SU-DHL-6 (cell line): ENCODE data around the gene LTF.

Experiments used
- H2AFZ ChIP-seq: fragments of 200-600 bp; sonication (generic); 2 replicates; pipeline ENCODE4 v1.6.1; 2014; ENCODE audit warnings: low read depth, mild to moderate bottlenecking, moderate library complexity, mixed read lengths, antibody characterized with exemption, low read length; ENCODE audit not compliant: severe bottlenecking
- H3F3A ChIP-seq: fragments of 200-600 bp; shearing (Covaris generic); 2 replicates; pipeline ENCODE4 v1.6.0; 2016; ENCODE audit warnings: antibody characterized with exemption, mild to moderate bottlenecking; ENCODE audit not compliant: insufficient read depth
- H3K27ac ChIP-seq: fragments of 200-600 bp; sonication (generic); 2 replicates; pipeline ENCODE4 v1.5.1; 2016; ENCODE audit warnings: low read depth, mild to moderate bottlenecking, low read length, moderate library complexity, mixed read lengths
- H3K27me3 ChIP-seq: fragments of 200-600 bp; sonication (generic), shearing (Covaris generic); 2 replicates; pipeline ENCODE4 v1.6.0; 2014; ENCODE audit warnings: mild to moderate bottlenecking, low read length
- H3K36me3 ChIP-seq: fragments of 200-600 bp; sonication (generic); 2 replicates; pipeline ENCODE4 v1.6.1; 2014; ENCODE audit warnings: mild to moderate bottlenecking, low read length, mixed read lengths
- H3K4me2 ChIP-seq: fragments of 300-600, 200-600 bp; shearing (Covaris generic), sonication (generic); 2 replicates; pipeline ENCODE4 v1.6.0; 2014; ENCODE audit warnings: low read length, low read depth, mild to moderate bottlenecking; ENCODE audit not compliant: poor library complexity, severe bottlenecking
- H3K4me3 ChIP-seq: fragments of 200-600 bp; sonication (generic); 2 replicates; pipeline ENCODE4 v1.5.1; 2014; ENCODE audit warnings: antibody characterized with exemption, low read length, mild to moderate bottlenecking, mixed read lengths; ENCODE audit not compliant: insufficient read depth, poor library complexity, severe bottlenecking
- H3K79me2 ChIP-seq: fragments of 200-600 bp; sonication (generic); 2 replicates; pipeline ENCODE4 v1.6.1; 2014; ENCODE audit warnings: mild to moderate bottlenecking, low read length, moderate library complexity; ENCODE audit not compliant: insufficient read depth
- H3K9ac ChIP-seq: fragments of 200-600 bp; sonication (generic); 2 replicates; pipeline ENCODE4 v1.7.0; 2014; ENCODE audit warnings: mild to moderate bottlenecking, low read length
- H3K9me2 ChIP-seq: fragments of 200-600 bp; sonication (generic); replicated peaks from 2 replicates; pipeline ENCODE4 v1.6.1; 2014; ENCODE audit warnings: low read length; ENCODE audit not compliant: insufficient read depth
- H3K9me3 ChIP-seq: fragments of 200-600 bp; sonication (generic); 2 replicates; pipeline ENCODE4 v1.6.1; 2014; ENCODE audit warnings: low read length, mixed read lengths; ENCODE audit not compliant: insufficient read depth
- H4K20me1 ChIP-seq: fragments of 200-600 bp; sonication (generic); 2 replicates; pipeline ENCODE4 v1.6.1; 2014; ENCODE audit warnings: low read depth, mild to moderate bottlenecking, antibody characterized with exemption, low read length, moderate library complexity, mixed read lengths
- EZH2phosphoT487 ChIP-seq: fragments of 200-600 bp; sonication (generic), shearing (Covaris generic); conservative IDR thresholded peaks from 2 replicates; pipeline ENCODE4 v1.6.1; 2018; ENCODE audit warnings: mild to moderate bottlenecking, antibody characterized with exemption, low read length, moderate library complexity, mixed read lengths
- TF ChIP-seq, protein P1 (sequence below): fragments of 200-600 bp; sonication (generic); IDR thresholded peaks from one replicate; pipeline ENCODE4 v1.5.1; 2017; ENCODE audit warnings: antibody characterized with exemption, mild to moderate bottlenecking, low read length, moderate library complexity; ENCODE audit not compliant: insufficient read depth, poor library complexity, severe bottlenecking

Gene LTF

DNA sequence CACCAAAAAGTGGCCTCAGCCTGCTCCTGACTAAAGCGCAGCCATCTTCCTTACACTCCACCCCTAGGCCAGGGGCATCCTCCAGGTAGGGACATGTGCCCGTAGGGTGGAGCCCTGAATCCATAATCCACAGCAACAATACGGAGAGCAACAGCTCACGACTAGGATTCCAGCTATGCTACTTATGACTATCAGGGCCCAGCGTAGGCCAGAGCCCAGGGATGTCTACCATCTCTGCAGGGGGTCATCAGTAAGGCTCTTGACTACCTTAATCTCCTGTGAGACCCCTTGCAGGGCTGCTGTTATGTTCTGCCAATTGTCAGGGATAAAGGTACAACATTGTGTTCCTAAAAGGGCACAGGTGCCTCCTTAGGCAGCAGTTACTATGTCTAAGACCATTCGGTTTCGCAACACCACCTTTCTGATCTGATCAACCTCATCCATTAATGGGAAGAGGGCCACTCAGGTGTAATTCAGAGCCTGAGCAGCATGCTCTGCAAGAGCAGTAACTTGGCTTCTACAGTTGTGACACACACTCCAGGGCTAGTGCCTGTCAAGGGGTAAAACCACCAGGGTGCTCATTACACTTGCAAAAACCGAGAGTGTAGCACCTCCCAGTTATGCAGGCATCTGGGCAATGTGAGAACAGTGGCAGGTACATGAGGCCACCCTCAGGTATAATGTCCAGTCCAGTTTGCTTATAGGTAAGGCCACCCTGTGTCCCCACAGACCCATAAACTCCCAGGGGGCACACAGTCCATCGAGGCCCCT is 46.7 kb downstream of the LTF start:
- H3K36me3 ChIP-seq: no peaks in the 10 kb centered on the region
- no peak for TF ChIP-seq EZH2phosphoT487
- TF ChIP-seq, protein P1, sequence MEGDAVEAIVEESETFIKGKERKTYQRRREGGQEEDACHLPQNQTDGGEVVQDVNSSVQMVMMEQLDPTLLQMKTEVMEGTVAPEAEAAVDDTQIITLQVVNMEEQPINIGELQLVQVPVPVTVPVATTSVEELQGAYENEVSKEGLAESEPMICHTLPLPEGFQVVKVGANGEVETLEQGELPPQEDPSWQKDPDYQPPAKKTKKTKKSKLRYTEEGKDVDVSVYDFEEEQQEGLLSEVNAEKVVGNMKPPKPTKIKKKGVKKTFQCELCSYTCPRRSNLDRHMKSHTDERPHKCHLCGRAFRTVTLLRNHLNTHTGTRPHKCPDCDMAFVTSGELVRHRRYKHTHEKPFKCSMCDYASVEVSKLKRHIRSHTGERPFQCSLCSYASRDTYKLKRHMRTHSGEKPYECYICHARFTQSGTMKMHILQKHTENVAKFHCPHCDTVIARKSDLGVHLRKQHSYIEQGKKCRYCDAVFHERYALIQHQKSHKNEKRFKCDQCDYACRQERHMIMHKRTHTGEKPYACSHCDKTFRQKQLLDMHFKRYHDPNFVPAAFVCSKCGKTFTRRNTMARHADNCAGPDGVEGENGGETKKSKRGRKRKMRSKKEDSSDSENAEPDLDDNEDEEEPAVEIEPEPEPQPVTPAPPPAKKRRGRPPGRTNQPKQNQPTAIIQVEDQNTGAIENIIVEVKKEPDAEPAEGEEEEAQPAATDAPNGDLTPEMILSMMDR: no peak
- H3K4me2 ChIP-seq: no peak overlapping the region
- H3K9me3 ChIP-seq: no peaks in the 10 kb centered on the region
- H3F3A ChIP-seq: no peaks in the 10 kb centered on the region
- no peaks in the 10 kb centered on the region for H4K20me1 ChIP-seq
- H3K9ac ChIP-seq: no peak overlapping the region
- H3K27me3 ChIP-seq: no peaks in the 10 kb centered on the region
- H2AFZ ChIP-seq: no peak overlapping the region
- H3K4me3 ChIP-seq: no peak overlapping the region
- no peak overlapping the region for H3K27ac ChIP-seq
- H3K9me2 ChIP-seq: no peaks in the 10 kb centered on the region
- no peaks in the 10 kb centered on the region for H3K79me2 ChIP-seq

DNA sequence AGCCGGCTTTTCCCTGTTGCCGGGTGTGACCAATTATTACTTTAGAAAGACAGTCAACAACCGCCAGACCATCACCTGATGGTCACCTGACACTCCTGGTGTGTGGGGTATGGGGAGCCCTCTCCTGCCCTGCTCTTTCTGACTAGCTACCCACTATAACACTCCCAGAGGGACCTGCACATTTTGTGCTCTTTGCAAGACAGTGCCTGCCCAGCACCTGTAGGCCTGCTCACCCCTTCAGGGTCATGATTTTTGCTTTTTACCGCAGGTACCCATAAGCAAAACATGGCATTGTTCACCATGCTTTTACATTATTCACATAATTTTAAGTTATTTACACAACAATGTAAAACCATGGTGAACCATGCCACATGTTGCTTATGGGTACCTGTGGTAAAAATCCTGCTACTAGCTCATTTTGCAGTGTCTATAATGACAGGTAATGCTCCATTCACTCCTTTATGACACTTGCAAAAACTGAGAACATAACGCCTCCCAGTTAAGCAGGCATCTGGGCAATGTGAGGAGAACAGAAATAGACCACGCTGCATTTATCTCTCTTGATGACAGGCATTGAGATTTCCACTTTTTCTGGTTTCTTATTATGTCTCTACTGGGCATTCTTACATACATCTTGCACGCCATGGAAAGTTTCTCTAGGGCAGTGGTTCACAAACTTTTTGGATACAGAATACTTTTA is 47.7 kb downstream of the LTF start:
- Histone ChIP-seq H3K4me2 (no peak overlapping the region), H3K27ac (no peak overlapping the region)

DNA sequence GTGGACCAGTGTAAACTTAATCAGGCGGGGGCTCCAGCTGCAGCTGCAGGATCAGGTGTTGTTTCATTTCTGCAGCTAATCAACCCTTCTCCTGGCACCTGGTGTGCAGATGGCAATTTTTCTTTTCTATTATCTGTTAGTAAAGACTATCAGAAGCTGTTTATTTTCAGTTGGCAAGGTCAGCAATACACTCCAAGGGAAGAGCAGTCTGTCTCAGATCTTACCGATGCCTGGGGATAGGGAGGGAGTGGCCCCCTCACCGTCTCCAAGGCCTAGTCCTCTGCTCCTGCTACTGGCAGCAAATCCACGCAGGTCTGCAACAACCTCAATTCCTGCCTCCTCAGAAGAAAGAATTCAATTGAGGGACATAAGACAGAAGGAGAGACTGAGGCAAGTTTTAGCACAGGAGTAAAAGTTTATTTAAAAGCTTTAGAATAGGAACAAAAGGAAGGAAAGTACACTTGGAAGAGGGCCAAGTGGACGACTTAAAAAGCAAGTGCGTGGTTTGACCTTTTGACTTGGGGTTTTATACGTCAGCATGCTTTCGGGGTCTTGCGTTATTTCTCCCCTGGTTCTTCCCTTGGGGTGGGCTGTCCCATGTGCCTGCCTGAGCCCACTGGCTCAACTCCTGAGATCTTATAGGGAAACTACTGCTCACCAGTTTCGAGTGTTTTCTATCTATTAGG is 48.4 kb downstream of the LTF start:
- Histone ChIP-seq H3K27me3 (no peaks in the 10 kb centered on the region), H3K27ac (no peak overlapping the region), H3F3A (no peaks in the 10 kb centered on the region), H3K4me2 (no peak overlapping the region), H3K9me3 (no peaks in the 10 kb centered on the region), H3K4me3 (no peak overlapping the region), H3K79me2 (no peaks in the 10 kb centered on the region), H3K36me3 (no peaks in the 10 kb centered on the region), H3K9me2 (no peaks in the 10 kb centered on the region), H2AFZ (no peak overlapping the region), H4K20me1 (no peaks in the 10 kb centered on the region), H3K9ac (no peak overlapping the region)
- TF ChIP-seq, protein P1: no peak
- no peak for TF ChIP-seq EZH2phosphoT487

More for the DNA sequence above, 47.7 kb downstream of the LTF start:
- Histone ChIP-seq H3K27me3 (no peaks in the 10 kb centered on the region), H4K20me1 (no peaks in the 10 kb centered on the region), H3K9ac (no peak overlapping the region), H3K9me3 (no peaks in the 10 kb centered on the region), H3K9me2 (no peaks in the 10 kb centered on the region), H3K79me2 (no peaks in the 10 kb centered on the region), H3K36me3 (no peaks in the 10 kb centered on the region), H3K4me3 (no peak overlapping the region), H3F3A (no peaks in the 10 kb centered on the region), H2AFZ (no peak overlapping the region)
- TF ChIP-seq, protein P1: no peak
- TF ChIP-seq EZH2phosphoT487: no peak
